SK-N-SH (cell line): Measurements from ENCODE around the gene BTBD2. TPM values are rescaled to one million over a fixed set of nuclear protein-coding genes. Genes with fewer than 3 reads are reported as not detected.
A peak's percentile ranks its signal among the peaks of the same experiment; 100 is the strongest.

Experiments
- CTCF ChIA-PET: fragments of 300-600, 350-600 bp; formaldehyde crosslinking; extraction: SDS; loops from one replicate; lab custom pipeline; 2021; lab: Yijun Ruan, JAX
- POLR2A ChIA-PET: fragments of 350-600 bp; sonication (Branson Sonifier 250); formaldehyde crosslinking; extraction: SDS; loops from one replicate; lab custom pipeline; 2020; ENCODE audit warnings: antibody characterized with exemption, inconsistent platforms; lab: Yijun Ruan, JAX
- DNase-seq: peaks from one replicate; pipeline ENCODE4 v3.0.0; 2012
- H2AFZ ChIP-seq: fragments of 200-600 bp; sonication (generic); 2 replicates; pipeline ENCODE4 v1.8.1; 2016; ENCODE audit warnings: antibody characterized with exemption, mild to moderate bottlenecking, low read depth
- H3F3A ChIP-seq: fragments of 200-600 bp; sonication (generic); replicated peaks from 2 replicates; pipeline ENCODE3; 2016; ENCODE audit warnings: antibody characterized with exemption, mild to moderate bottlenecking; ENCODE audit not compliant: insufficient read depth
- H3K27ac ChIP-seq, 2 experiments: fragments of 200-500 bp in 1 of 2; fragments of 200-600 bp in 1 of 2; sonication (Bioruptor generic) in 1 of 2; sonication (generic), shearing (Covaris generic) in 1 of 2; 2 replicates each; pipeline versions ENCODE4 v1.5.1 to v1.6.1; 2014 to 2016; ENCODE audit warnings: low read depth in 2 of 2, inconsistent platforms in 1 of 2, low read length in 1 of 2, mild to moderate bottlenecking in 1 of 2, mixed read lengths in 1 of 2
- H3K27me3 ChIP-seq: fragments of 200-600 bp; sonication (generic), shearing (Covaris generic); 2 replicates; pipeline ENCODE4 v1.6.1; 2016; ENCODE audit warnings: mixed run types; ENCODE audit not compliant: insufficient read depth
- H3K36me3 ChIP-seq, 2 experiments: fragments of 200-500 bp in 1 of 2; fragments of 200-600 bp in 1 of 2; sonication (Bioruptor generic) in 1 of 2; sonication (generic) in 1 of 2; replicated peaks in 1 of 2; 2 replicates each; pipeline versions ENCODE3 to v1.5.1; 2014 to 2016; ENCODE audit warnings: low read length in 1 of 2, mild to moderate bottlenecking in 1 of 2; ENCODE audit not compliant: insufficient read depth in 2 of 2, control insufficient read depth in 1 of 2
- H3K4me1 ChIP-seq, 2 experiments: fragments of 200-500 bp in 1 of 2; fragments of 200-600 bp in 1 of 2; sonication (Bioruptor generic) in 1 of 2; sonication (generic), shearing (Covaris generic) in 1 of 2; 2 replicates each; pipeline versions ENCODE4 v1.5.1 to v1.6.1; 2014 to 2016; ENCODE audit warnings: low read depth in 1 of 2, low read length in 1 of 2, mixed run types in 1 of 2; ENCODE audit not compliant: insufficient read depth in 2 of 2, control insufficient read depth in 1 of 2
- H3K4me2 ChIP-seq: fragments of 200-600 bp; sonication (generic), shearing (Covaris generic); 2 replicates; pipeline ENCODE4 v1.6.1; 2017; ENCODE audit warnings: mixed run types
- H3K4me3 ChIP-seq, 2 experiments: fragments of 200-500 bp in 1 of 2; fragments of 200-600 bp in 1 of 2; sonication (Bioruptor generic) in 1 of 2; sonication (generic), shearing (Covaris generic) in 1 of 2; 2 replicates each; pipeline versions ENCODE4 v1.5.1 to v1.8.1; 2014 to 2016; ENCODE audit warnings: low read depth in 2 of 2, inconsistent platforms in 1 of 2, low read length in 1 of 2, mild to moderate bottlenecking in 1 of 2, mixed read lengths in 1 of 2, moderate library complexity in 1 of 2
- H3K79me2 ChIP-seq: fragments of 200-600 bp; sonication (generic); 2 replicates; pipeline ENCODE4 v1.8.1; 2017; ENCODE audit warnings: mild to moderate bottlenecking; ENCODE audit not compliant: insufficient read depth
- H3K9ac ChIP-seq: fragments of 200-600 bp; sonication (generic); 2 replicates; pipeline ENCODE4 v1.6.1; 2017; ENCODE audit warnings: mixed run types
- H3K9me2 ChIP-seq: fragments of 200-600 bp; sonication (generic); 2 replicates; pipeline ENCODE4 v1.6.1; 2017; ENCODE audit warnings: mixed run types
- H3K9me3 ChIP-seq: fragments of 200-600 bp; sonication (generic); 2 replicates; pipeline ENCODE4 v1.6.1; 2017; ENCODE audit warnings: mixed run types, mild to moderate bottlenecking, moderate library complexity
- H4K20me1 ChIP-seq: fragments of 200-600 bp; sonication (generic); 2 replicates; pipeline ENCODE4 v1.6.1; 2017; ENCODE audit warnings: mild to moderate bottlenecking, mixed run types; ENCODE audit not compliant: insufficient read depth
- CHD2 ChIP-seq: fragments of 150-350 bp; IDR thresholded peaks from 2 replicates; pipeline ENCODE4 v1.6.1; 2018; ENCODE audit warnings: low read length; ENCODE audit not compliant: partially characterized antibody
- ELF1 ChIP-seq: IDR thresholded peaks from 2 replicates; pipeline ENCODE4 v1.4.0; 2012
- EP300 ChIP-seq, 2 experiments: IDR thresholded peaks; 2 replicates each; pipeline versions ENCODE4 v1.4.0 to v1.6.1; 2012; ENCODE audit warnings: borderline replicate concordance in 1 of 2, low read depth in 1 of 2, low read length in 1 of 2
- FOSL2 ChIP-seq: IDR thresholded peaks from 2 replicates; pipeline ENCODE4 v1.4.0; 2012; ENCODE audit warnings: low read depth, mild to moderate bottlenecking, moderate library complexity, borderline replicate concordance
- FOXJ3 ChIP-seq: sonication (generic); formaldehyde crosslinking; IDR thresholded peaks from 2 replicates; pipeline ENCODE4 v1.5.1; 2020; ENCODE audit warnings: mild to moderate bottlenecking, missing genetic modification reagents
- FOXM1 ChIP-seq: IDR thresholded peaks from 2 replicates; pipeline ENCODE4 v1.4.0; 2012; ENCODE audit warnings: low read depth, mild to moderate bottlenecking
- GABPA ChIP-seq: IDR thresholded peaks from 2 replicates; pipeline ENCODE4 v1.4.0; 2012; ENCODE audit warnings: low read depth, mild to moderate bottlenecking
- GATA2 ChIP-seq: sonication (generic); formaldehyde crosslinking; IDR thresholded peaks from 2 replicates; pipeline ENCODE4 v1.5.0; 2020; ENCODE audit warnings: mild to moderate bottlenecking, missing genetic modification reagents
- POLR2AphosphoS5 ChIP-seq: IDR thresholded peaks from 2 replicates; pipeline ENCODE4 v1.6.1; 2012; ENCODE audit warnings: low read depth, low read length
- RAD21 ChIP-seq: IDR thresholded peaks from 2 replicates; pipeline ENCODE4 v1.6.1; 2012; ENCODE audit warnings: mild to moderate bottlenecking, low read length
- RCOR1 ChIP-seq: fragments of 150-350 bp; IDR thresholded peaks from 2 replicates; pipeline ENCODE4 v1.6.1; 2017; ENCODE audit warnings: antibody characterized with exemption, low read length
- REST ChIP-seq: IDR thresholded peaks from 2 replicates; pipeline ENCODE4 v1.6.1; 2012; ENCODE audit warnings: mild to moderate bottlenecking, low read depth, low read length, moderate library complexity
- RFX5 ChIP-seq: IDR thresholded peaks from 2 replicates; pipeline ENCODE4 v1.6.1; 2012; ENCODE audit warnings: mild to moderate bottlenecking, improper control_type of control experiment, low read length
- SIN3A ChIP-seq: IDR thresholded peaks from 2 replicates; pipeline ENCODE4 v1.6.1; 2012; ENCODE audit warnings: low read depth, mild to moderate bottlenecking, low read length, moderate library complexity, borderline replicate concordance
- SMC3 ChIP-seq: IDR thresholded peaks from 2 replicates; pipeline ENCODE4 v1.6.1; 2012; ENCODE audit warnings: low read depth, low read length, improper control_type of control experiment
- TAF1 ChIP-seq: IDR thresholded peaks from 2 replicates; pipeline ENCODE4 v1.6.1; 2012; ENCODE audit warnings: low read depth, mild to moderate bottlenecking, low read length, moderate library complexity, borderline replicate concordance
- USF1 ChIP-seq: IDR thresholded peaks from 2 replicates; pipeline ENCODE4 v1.4.0; 2012; ENCODE audit warnings: low read depth, borderline replicate concordance
- WGBS: methylation state at CpG from one replicate; pipeline ENCODE4 v1.1.6; 2017; ENCODE audit warnings: low lambda C conversion rate; 5-methylcytosine and 5-hydroxymethylcytosine counted together
- polyA plus RNA-seq, 3 experiments: library from polyadenylated mRNA; depleted of rRNA; stranded (reverse); fragments of >200 nt; gene quantifications; 2 replicates each; pipeline ENCODE4 v1.2.3, GENCODE V29; 2012
- TF ChIP-seq, protein P1 (sequence below): IDR thresholded peaks from 2 replicates; pipeline ENCODE4 v1.4.0; 2012; ENCODE audit warnings: low read depth
- TF ChIP-seq, protein P2 (sequence below): fragments of 200-600 bp; sonication (generic); IDR thresholded peaks from 2 replicates; pipeline ENCODE4 v1.6.1; 2017; ENCODE audit warnings: antibody characterized with exemption, mild to moderate bottlenecking, moderate library complexity
- TF ChIP-seq, protein P3 (sequence below): fragments of 150-350 bp; IDR thresholded peaks from 2 replicates; pipeline ENCODE4 v1.6.1; 2017; ENCODE audit warnings: antibody characterized with exemption, low read length, low read depth, borderline replicate concordance

BTBD2 gene
- polyA plus RNA-seq, 1 of the 3 experiments (the other 2 are of a cell fraction), result 66.8 TPM

DNA sequence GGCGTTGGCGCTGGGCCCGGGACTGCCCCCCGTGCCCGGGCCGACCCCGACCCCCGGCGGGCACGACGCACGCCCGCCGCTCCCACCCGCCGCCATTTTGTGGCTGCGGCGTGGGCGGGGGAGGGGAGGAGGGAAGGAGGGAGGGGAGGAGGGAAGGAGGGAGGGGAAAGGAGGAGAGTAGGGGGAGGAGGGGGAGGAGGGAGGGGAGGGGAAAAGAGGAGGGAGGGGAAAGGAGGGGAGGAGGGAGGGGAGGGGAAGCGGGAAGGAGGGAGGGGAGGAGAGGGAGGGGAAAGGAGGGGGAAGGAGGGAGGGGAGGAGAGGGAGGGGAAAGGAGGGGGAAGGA, at the start of gene BTBD2 (continued):
- TF ChIP-seq POLR2AphosphoS5, result 0 out of 2 replicates have a peak, but pooled peaks have one; percentile 23
- no peak for TF ChIP-seq USF1
- TF ChIP-seq REST, result no peak
- TF ChIP-seq SIN3A, result no peak

- no peaks in the 10 kb centered on the region for H3K9me2 ChIP-seq
- no peak overlapping the region for H2AFZ ChIP-seq
- no peak for DNase-seq
- peaks cover 12% of the 10 kb centered on the region for H3F3A ChIP-seq
- no peak overlapping the region for H3K4me2 ChIP-seq
- no peaks in the 10 kb centered on the region for H4K20me1 ChIP-seq
- peak overlapping the region in 1 of 2 experiments; percentile 60; a peak in 1 of 4 replicates for H3K27ac ChIP-seq
- 83% methylated on average over 32 of the region's 38 CpGs for WGBS
- no peaks in the 10 kb centered on the region; the same call in 1 of the 2 replicates for H3K79me2 ChIP-seq
- ChIA-PET POLR2A (no interaction called here), CTCF (interaction anchor here (0.8 to 1.7 kb wide), 3 partner anchors 23 to 122 kb away, joined by 3 read pairs; no protein-coding TSS in a partner anchor)
- H3K27me3 ChIP-seq, result no peaks in the 10 kb centered on the region
- H3K9ac ChIP-seq, result no peak overlapping the region
- no peaks in the 10 kb centered on the region for H3K9me3 ChIP-seq
- TF ChIP-seq SMC3, result no peak
- TF ChIP-seq EP300 (IDR thresholded peaks at IDR 0.05; ENCODE audit: borderline replicate concordance in 1 of 2, low read depth in 1 of 2, low read length in 1 of 2), result no peak
- no peak for TF ChIP-seq GATA2 (CRISPR knock-in tag)
- no peak for TF ChIP-seq RFX5
- TF ChIP-seq RAD21, result no peak
- no peak for TF ChIP-seq GABPA
- TF ChIP-seq FOSL2, result no peak
- no peak for TF ChIP-seq FOXM1
- no peak for TF ChIP-seq CHD2
- TF ChIP-seq, protein P1, sequence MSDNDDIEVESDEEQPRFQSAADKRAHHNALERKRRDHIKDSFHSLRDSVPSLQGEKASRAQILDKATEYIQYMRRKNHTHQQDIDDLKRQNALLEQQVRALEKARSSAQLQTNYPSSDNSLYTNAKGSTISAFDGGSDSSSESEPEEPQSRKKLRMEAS, result no peak
- no peak for TF ChIP-seq TAF1
- TF ChIP-seq FOXJ3 (CRISPR knock-in tag), result no peak
- TF ChIP-seq RCOR1, result no peak
- TF ChIP-seq, protein P2, sequence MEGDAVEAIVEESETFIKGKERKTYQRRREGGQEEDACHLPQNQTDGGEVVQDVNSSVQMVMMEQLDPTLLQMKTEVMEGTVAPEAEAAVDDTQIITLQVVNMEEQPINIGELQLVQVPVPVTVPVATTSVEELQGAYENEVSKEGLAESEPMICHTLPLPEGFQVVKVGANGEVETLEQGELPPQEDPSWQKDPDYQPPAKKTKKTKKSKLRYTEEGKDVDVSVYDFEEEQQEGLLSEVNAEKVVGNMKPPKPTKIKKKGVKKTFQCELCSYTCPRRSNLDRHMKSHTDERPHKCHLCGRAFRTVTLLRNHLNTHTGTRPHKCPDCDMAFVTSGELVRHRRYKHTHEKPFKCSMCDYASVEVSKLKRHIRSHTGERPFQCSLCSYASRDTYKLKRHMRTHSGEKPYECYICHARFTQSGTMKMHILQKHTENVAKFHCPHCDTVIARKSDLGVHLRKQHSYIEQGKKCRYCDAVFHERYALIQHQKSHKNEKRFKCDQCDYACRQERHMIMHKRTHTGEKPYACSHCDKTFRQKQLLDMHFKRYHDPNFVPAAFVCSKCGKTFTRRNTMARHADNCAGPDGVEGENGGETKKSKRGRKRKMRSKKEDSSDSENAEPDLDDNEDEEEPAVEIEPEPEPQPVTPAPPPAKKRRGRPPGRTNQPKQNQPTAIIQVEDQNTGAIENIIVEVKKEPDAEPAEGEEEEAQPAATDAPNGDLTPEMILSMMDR, result no peak
- no peak for TF ChIP-seq ELF1
- TF ChIP-seq, protein P3, sequence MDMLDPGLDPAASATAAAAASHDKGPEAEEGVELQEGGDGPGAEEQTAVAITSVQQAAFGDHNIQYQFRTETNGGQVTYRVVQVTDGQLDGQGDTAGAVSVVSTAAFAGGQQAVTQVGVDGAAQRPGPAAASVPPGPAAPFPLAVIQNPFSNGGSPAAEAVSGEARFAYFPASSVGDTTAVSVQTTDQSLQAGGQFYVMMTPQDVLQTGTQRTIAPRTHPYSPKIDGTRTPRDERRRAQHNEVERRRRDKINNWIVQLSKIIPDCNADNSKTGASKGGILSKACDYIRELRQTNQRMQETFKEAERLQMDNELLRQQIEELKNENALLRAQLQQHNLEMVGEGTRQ, result no peak
- no peaks in the 10 kb centered on the region for H3K36me3 ChIP-seq
- H3K4me1 ChIP-seq, result peaks cover 15 to 30% of the 10 kb centered on the region in 2 experiments; a peak in 3 of 4 replicates
- H3K4me3 ChIP-seq, result no peak overlapping the region
Observed at GRCh38 chr19:2064788-2065524, 49.4 kb upstream of the BTBD2 start.
